Measurements from ENCODE around the gene BUB3. TPM values are rescaled to one million over a fixed set of nuclear protein-coding genes. Genes with fewer than 3 reads are reported as not detected.

The BUB3 gene
- total RNA-seq, 1 donor from 2014 or later: 245 TPM

GRCh38 chr10:123203393-123204126 is 49.4 kb downstream of the BUB3 start:
- Mint-ChIP-seq H3K27me3 (ENCODE audit: insufficient read depth, low read depth) (no peaks in the 10 kb centered on the region), H3K4me3 (no peak overlapping the region), H3K4me1 (peaks cover 8% of the 10 kb centered on the region), H3K9me3 (peaks cover 10% of the 10 kb centered on the region), H3K27ac (no peak overlapping the region), H3K36me3 (peaks cover 5% of the 10 kb centered on the region)
- Histone ChIP-seq H3K4me2 (no peak overlapping the region), H3F3A (ENCODE audit: low read depth) (no peaks in the 10 kb centered on the region), H3K27me3 (no peaks in the 10 kb centered on the region), H3K27ac (no peak overlapping the region), H4K20me1 (ENCODE audit: low read depth) (peaks cover 2% of the 10 kb centered on the region), H3K4me1 (peaks cover 8% of the 10 kb centered on the region), H2AFZ (replicated peaks) (no peak overlapping the region), H3K9me3 (ENCODE audit: low read depth) (no peaks in the 10 kb centered on the region), H3K79me2 (ENCODE audit: low read depth) (no peaks in the 10 kb centered on the region), H3K4me3 (no peak overlapping the region), H3K9ac (no peak overlapping the region), H3K36me3 (no peaks in the 10 kb centered on the region)
- no peak for TF ChIP-seq EZH2 (IDR thresholded peaks at IDR 0.05)
- no peak for TF ChIP-seq EZH2phosphoT487 (IDR thresholded peaks at IDR 0.05)
- no peak for DNase-seq (ENCODE audit: low spot score)

GRCh38 chr10:123204127-123204461 is 49.9 kb downstream of the BUB3 start:
- H3K9me3 Mint-ChIP-seq: peaks cover 10% of the 10 kb centered on the region
- H3K27me3 Mint-ChIP-seq (ENCODE audit: insufficient read depth, low read depth): no peaks in the 10 kb centered on the region
- no peak for DNase-seq (ENCODE audit: low spot score)
- no peak overlapping the region for H3K4me3 Mint-ChIP-seq
- H3K4me1 Mint-ChIP-seq: peaks cover 8% of the 10 kb centered on the region
- no peak for TF ChIP-seq EZH2phosphoT487 (IDR thresholded peaks at IDR 0.05)
- TF ChIP-seq EZH2 (IDR thresholded peaks at IDR 0.05): no peak
- TF ChIP-seq CTCF (IDR thresholded peaks at IDR 0.05): no peak
- Histone ChIP-seq H3K79me2 (ENCODE audit: low read depth) (no peaks in the 10 kb centered on the region), H3K36me3 (no peaks in the 10 kb centered on the region), H3K9ac (no peak overlapping the region), H3K4me3 (no peak overlapping the region), H3F3A (ENCODE audit: low read depth) (no peaks in the 10 kb centered on the region), H2AFZ (replicated peaks) (no peak overlapping the region), H3K9me3 (ENCODE audit: low read depth) (no peaks in the 10 kb centered on the region), H4K20me1 (ENCODE audit: low read depth) (peaks cover 2% of the 10 kb centered on the region), H3K4me1 (peaks cover 8% of the 10 kb centered on the region), H3K27ac (no peak overlapping the region), H3K27me3 (no peaks in the 10 kb centered on the region), H3K4me2 (no peak overlapping the region)
- H3K36me3 Mint-ChIP-seq: peaks cover 5% of the 10 kb centered on the region
- no peak overlapping the region for H3K27ac Mint-ChIP-seq

DNA sequence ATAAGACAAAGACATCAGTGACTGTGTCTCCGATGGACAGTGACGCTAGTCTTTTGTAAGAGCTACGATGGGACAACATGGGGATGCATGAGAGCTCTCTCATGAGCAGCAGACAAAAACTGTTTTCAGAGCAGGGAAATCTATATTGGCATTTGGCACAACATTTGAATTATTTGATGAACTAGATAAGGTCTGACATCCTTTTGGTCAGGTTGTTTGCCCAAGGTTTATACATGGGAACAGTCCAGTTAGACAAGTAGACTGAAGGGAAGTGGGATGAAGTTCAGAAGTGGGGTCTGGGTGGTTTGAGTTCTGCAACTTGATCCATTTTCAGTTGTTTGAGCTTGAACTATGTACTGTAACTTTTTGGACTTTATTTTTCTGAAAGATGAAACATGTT is 50.8 kb downstream of the BUB3 start:
- Histone ChIP-seq H3K36me3 (no peaks in the 10 kb centered on the region), H3K27me3 (no peaks in the 10 kb centered on the region), H2AFZ (replicated peaks) (no peak overlapping the region), H3K4me3 (no peak overlapping the region), H3K9ac (no peak overlapping the region), H3K27ac (no peak overlapping the region), H3K9me3 (ENCODE audit: low read depth) (no peaks in the 10 kb centered on the region), H3K4me2 (no peak overlapping the region), H3F3A (ENCODE audit: low read depth) (no peaks in the 10 kb centered on the region), H3K79me2 (ENCODE audit: low read depth) (no peaks in the 10 kb centered on the region), H3K4me1 (peaks cover 8% of the 10 kb centered on the region), H4K20me1 (ENCODE audit: low read depth) (peaks cover 2% of the 10 kb centered on the region)
- Mint-ChIP-seq H3K4me3 (no peak overlapping the region), H3K9me3 (peaks cover 10% of the 10 kb centered on the region), H3K4me1 (peaks cover 8% of the 10 kb centered on the region), H3K36me3 (peaks cover 5% of the 10 kb centered on the region), H3K27ac (no peak overlapping the region), H3K27me3 (ENCODE audit: insufficient read depth, low read depth) (no peaks in the 10 kb centered on the region)
- DNase-seq (ENCODE audit: low spot score): no peak
- TF ChIP-seq CTCF (IDR thresholded peaks at IDR 0.05) (no peak), EZH2 (IDR thresholded peaks at IDR 0.05) (no peak), EZH2phosphoT487 (IDR thresholded peaks at IDR 0.05) (no peak)

- peaks cover 5% of the 10 kb centered on the region for H3K36me3 Mint-ChIP-seq
- Histone ChIP-seq H3K79me2 (ENCODE audit: low read depth) (no peaks in the 10 kb centered on the region), H3K4me3 (no peak overlapping the region), H3K27me3 (no peaks in the 10 kb centered on the region), H4K20me1 (ENCODE audit: low read depth) (no peaks in the 10 kb centered on the region), H3K9me3 (ENCODE audit: low read depth) (no peaks in the 10 kb centered on the region), H3K27ac (no peak overlapping the region), H3K4me2 (no peak overlapping the region), H3K9ac (no peak overlapping the region), H3K4me1 (no peaks in the 10 kb centered on the region), H2AFZ (replicated peaks) (no peak overlapping the region), H3F3A (ENCODE audit: low read depth) (no peaks in the 10 kb centered on the region), H3K36me3 (no peaks in the 10 kb centered on the region)
- TF ChIP-seq CTCF (IDR thresholded peaks at IDR 0.05) (no peak), EZH2 (IDR thresholded peaks at IDR 0.05) (no peak), EZH2phosphoT487 (IDR thresholded peaks at IDR 0.05) (no peak)
- H3K27ac Mint-ChIP-seq: no peak overlapping the region
- H3K4me1 Mint-ChIP-seq: peaks cover 2% of the 10 kb centered on the region
- no peaks in the 10 kb centered on the region for H3K27me3 Mint-ChIP-seq (ENCODE audit: insufficient read depth, low read depth)
- DNase-seq (ENCODE audit: low spot score): no peak
- H3K4me3 Mint-ChIP-seq: no peak overlapping the region
- H3K9me3 Mint-ChIP-seq: peaks cover 16% of the 10 kb centered on the region
Measured at GRCh38 chr10:123212063-123212462, 57.9 kb downstream of the BUB3 start.

Measured in neural progenitor cell (in vitro differentiated cells).